Lower leg skin (tissue), 3 donors: Measurements from ENCODE around the gene DNAH12.
"Not testable (repeated sequence)": the region's sequence is repeated elsewhere in the genome, so short reads cannot be mapped to it uniquely, and the experiment has no call there.

Experiments
- POLR2A ChIP-seq, 2 donors: fragments of 450-650 bp; IDR thresholded peaks; one replicate each; pipeline ENCODE4 v1.6.1; 2016 to 2017; ENCODE audit warnings: antibody characterized with exemption in 2 of 2, mild to moderate bottlenecking in 1 of 2, moderate library complexity in 1 of 2
- TF ChIP-seq, protein P1 (sequence below), 3 donors: fragments of 450-650 bp; IDR thresholded peaks; one replicate each; pipeline ENCODE4 v1.5.1; 2016; ENCODE audit warnings: antibody characterized with exemption in 3 of 3, mild to moderate bottlenecking in 3 of 3, moderate library complexity in 2 of 3

DNA sequence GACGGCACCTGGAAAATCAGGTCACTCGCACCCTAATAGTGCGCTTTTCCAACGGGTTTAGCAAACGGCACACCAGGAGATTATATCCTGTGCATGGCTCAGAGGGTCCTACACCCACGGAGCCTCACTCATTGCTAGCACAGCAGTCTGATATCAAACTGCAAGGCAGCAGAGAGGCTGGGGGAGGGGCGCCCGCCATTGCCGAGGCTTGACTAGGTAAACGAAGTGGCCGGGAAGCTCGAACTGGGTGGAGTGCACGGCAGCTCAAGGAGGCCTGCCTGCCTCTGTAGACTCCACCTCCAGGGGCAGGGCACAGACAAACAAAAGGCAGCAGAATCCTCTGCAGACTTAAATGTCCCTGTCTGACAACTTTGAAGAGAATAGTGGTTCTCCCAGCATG, 67.0 kb downstream of the DNAH12 start:
- TF ChIP-seq, protein P1, sequence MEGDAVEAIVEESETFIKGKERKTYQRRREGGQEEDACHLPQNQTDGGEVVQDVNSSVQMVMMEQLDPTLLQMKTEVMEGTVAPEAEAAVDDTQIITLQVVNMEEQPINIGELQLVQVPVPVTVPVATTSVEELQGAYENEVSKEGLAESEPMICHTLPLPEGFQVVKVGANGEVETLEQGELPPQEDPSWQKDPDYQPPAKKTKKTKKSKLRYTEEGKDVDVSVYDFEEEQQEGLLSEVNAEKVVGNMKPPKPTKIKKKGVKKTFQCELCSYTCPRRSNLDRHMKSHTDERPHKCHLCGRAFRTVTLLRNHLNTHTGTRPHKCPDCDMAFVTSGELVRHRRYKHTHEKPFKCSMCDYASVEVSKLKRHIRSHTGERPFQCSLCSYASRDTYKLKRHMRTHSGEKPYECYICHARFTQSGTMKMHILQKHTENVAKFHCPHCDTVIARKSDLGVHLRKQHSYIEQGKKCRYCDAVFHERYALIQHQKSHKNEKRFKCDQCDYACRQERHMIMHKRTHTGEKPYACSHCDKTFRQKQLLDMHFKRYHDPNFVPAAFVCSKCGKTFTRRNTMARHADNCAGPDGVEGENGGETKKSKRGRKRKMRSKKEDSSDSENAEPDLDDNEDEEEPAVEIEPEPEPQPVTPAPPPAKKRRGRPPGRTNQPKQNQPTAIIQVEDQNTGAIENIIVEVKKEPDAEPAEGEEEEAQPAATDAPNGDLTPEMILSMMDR (IDR thresholded peaks at IDR 0.05), result not testable (repeated sequence)
- not testable (repeated sequence) for TF ChIP-seq POLR2A (IDR thresholded peaks at IDR 0.05)
